ENCODE results near the gene UBE2J1. TPM values are rescaled to one million over a fixed set of nuclear protein-coding genes. Genes with fewer than 3 reads are reported as not detected.

Gene UBE2J1, protein sequence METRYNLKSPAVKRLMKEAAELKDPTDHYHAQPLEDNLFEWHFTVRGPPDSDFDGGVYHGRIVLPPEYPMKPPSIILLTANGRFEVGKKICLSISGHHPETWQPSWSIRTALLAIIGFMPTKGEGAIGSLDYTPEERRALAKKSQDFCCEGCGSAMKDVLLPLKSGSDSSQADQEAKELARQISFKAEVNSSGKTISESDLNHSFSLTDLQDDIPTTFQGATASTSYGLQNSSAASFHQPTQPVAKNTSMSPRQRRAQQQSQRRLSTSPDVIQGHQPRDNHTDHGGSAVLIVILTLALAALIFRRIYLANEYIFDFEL
- 12.5 to 16.9 TPM (median 15.3 TPM) in 5 replicates for total RNA-seq (2022; extraction: Qiagen RNA extraction)

GRCh38 chr6:89352278-89353117, at the start of gene UBE2J1:
TSS of gene UBE2J1 (minus strand) at chr6:89352722. CDS start at chr6:89352569, 153 bp downstream.

GRCh38 chr6:89315249-89315885, 37.2 kb downstream of the UBE2J1 start, which contains the start of gene GABRR2:
TSS of gene GABRR2 (minus strand) at chr6:89315299. CDS start at chr6:89315165, 134 bp downstream.

Other genes starting within 250 kb of the UBE2J1 start
- 1.0 to 2.0 TPM (median 1.9 TPM) in 5 replicates for gene SRSF12, start 234.7 kb downstream of the UBE2J1 start, total RNA-seq (2022; extraction: Qiagen RNA extraction)
- 9.5 to 14.3 TPM (median 13.4 TPM) in 5 replicates for gene PM20D2, start 206.7 kb downstream of the UBE2J1 start, total RNA-seq (2022; extraction: Qiagen RNA extraction)
- not detected in 5 replicates for gene GABRR1, start 135.4 kb downstream of the UBE2J1 start, total RNA-seq (2022; extraction: Qiagen RNA extraction)
- gene GABRR2, start 37.4 kb downstream of the UBE2J1 start, total RNA-seq (2022; extraction: Qiagen RNA extraction) = not detected in 5 replicates
- gene RRAGD, start 59.6 kb upstream of the UBE2J1 start, total RNA-seq (2022; extraction: Qiagen RNA extraction) = 3.6 to 5.4 TPM (median 4.6 TPM) in 5 replicates
- 1.7 to 2.3 TPM (median 1.8 TPM) in 5 replicates for gene ANKRD6, start 80.4 kb upstream of the UBE2J1 start, total RNA-seq (2022; extraction: Qiagen RNA extraction)